Endothelial cell of umbilical vein (primary cell): ENCODE data around the gene ATP11B. TPM values are rescaled to one million over a fixed set of nuclear protein-coding genes. Genes with fewer than 3 reads are reported as not detected.

Experiments
- BruUV-seq: library from RNA; stranded (reverse); fragments of 400-500 nt; replicated peaks from 2 replicates; lab custom pipeline; 2021; lab: Mats Ljungman, UMichigan
- CTCF ChIA-PET: fragments of 300-600, 350-600 bp; sonication (Branson Sonifier 250); formaldehyde crosslinking; loops from one replicate; lab custom pipeline; 2021; ENCODE audit warnings: antibody characterized with exemption, inconsistent platforms; lab: Charles Lee
- POLR2A ChIA-PET: fragments of 300-600, 350-600 bp; sonication (Branson Sonifier 250); formaldehyde crosslinking; loops from one replicate; lab custom pipeline; 2021; ENCODE audit warnings: antibody characterized with exemption, inconsistent platforms; lab: Charles Lee
- DNase-seq: peaks from one replicate; pipeline ENCODE4 v3.0.0-alpha.2; 2011; ENCODE audit warnings: low read depth, low spot score
- FAIRE-seq: peaks from 2 replicates; lab custom pipeline; 2011; peaks lifted over from hg19 to GRCh38; lab: Jason Lieb, UNC
- H2AFZ ChIP-seq: 2 replicates; pipeline ENCODE4 v1.6.0; 2012; ENCODE audit warnings: low read depth, low read length, control low read depth, inconsistent platforms
- H3K27ac ChIP-seq: 2 replicates; pipeline ENCODE4 v1.5.1; 2011; ENCODE audit warnings: low read depth, mild to moderate bottlenecking, control low read depth, low read length, moderate library complexity; ENCODE audit not compliant: insufficient read depth
- H3K27me3 ChIP-seq, 2 experiments: 2 replicates each; pipeline versions ENCODE4 v1.6.0 to v1.6.1; 2011; ENCODE audit warnings: low read length in 2 of 2, mixed read lengths in 1 of 2; ENCODE audit not compliant: control insufficient read depth in 2 of 2, insufficient read depth in 2 of 2
- H3K36me3 ChIP-seq, 2 experiments: 2 replicates in 1 of 2; 3 replicates in 1 of 2; pipeline ENCODE4 v1.5.1; 2011; ENCODE audit warnings: low read length in 2 of 2, mild to moderate bottlenecking in 1 of 2, moderate library complexity in 1 of 2; ENCODE audit not compliant: control insufficient read depth in 2 of 2, insufficient read depth in 2 of 2; ENCODE audit errors: extremely low read depth in 1 of 2
- H3K4me1 ChIP-seq: 3 replicates; pipeline ENCODE4 v1.5.1; 2011; ENCODE audit warnings: mild to moderate bottlenecking, low read length; ENCODE audit not compliant: control insufficient read depth, insufficient read depth; ENCODE audit errors: extremely low read depth
- H3K4me2 ChIP-seq: 2 replicates; pipeline ENCODE4 v1.6.1; 2011; ENCODE audit warnings: low read length, control low read depth, mixed read lengths; ENCODE audit not compliant: insufficient read depth
- H3K4me3 ChIP-seq, 3 experiments: fragments of 200-600 bp in 1 of 3; sonication (generic), shearing (Covaris generic) in 1 of 3; replicated peaks in 1 of 3; 2 replicates each; pipeline ENCODE4 v1.5.1; 2011 to 2016; ENCODE audit warnings: control low read depth in 3 of 3, low read length in 3 of 3, mild to moderate bottlenecking in 2 of 3, inconsistent platforms in 1 of 3, low read depth in 1 of 3, moderate library complexity in 1 of 3; ENCODE audit not compliant: insufficient read depth in 1 of 3
- H3K79me2 ChIP-seq: 2 replicates; pipeline ENCODE4 v1.6.0; 2012; ENCODE audit warnings: low read length, inconsistent platforms; ENCODE audit not compliant: control insufficient read depth, insufficient read depth
- H3K9ac ChIP-seq: replicated peaks from 2 replicates; pipeline ENCODE3; 2011; ENCODE audit warnings: low read length, control low read depth; ENCODE audit not compliant: insufficient read depth; ENCODE audit errors: extremely low read depth
- H3K9me1 ChIP-seq: replicated peaks from 3 replicates; pipeline ENCODE4 v1.6.0; 2011; ENCODE audit warnings: mild to moderate bottlenecking, low read length; ENCODE audit not compliant: control insufficient read depth, insufficient read depth; ENCODE audit errors: extremely low read depth
- H3K9me3 ChIP-seq: replicated peaks from 2 replicates; pipeline ENCODE4 v1.5.1; 2012; ENCODE audit warnings: low read length, inconsistent platforms; ENCODE audit not compliant: control insufficient read depth, insufficient read depth
- H4K20me1 ChIP-seq: replicated peaks from 2 replicates; pipeline ENCODE3; 2011; ENCODE audit warnings: mild to moderate bottlenecking, low read length; ENCODE audit not compliant: control insufficient read depth, insufficient read depth; ENCODE audit errors: extremely low read depth
- EZH2 ChIP-seq: IDR thresholded peaks from 2 replicates; pipeline ENCODE4 v1.6.1; 2012; ENCODE audit warnings: borderline replicate concordance, low read depth, mild to moderate bottlenecking, moderate library complexity, low read length, inconsistent platforms; ENCODE audit not compliant: severe bottlenecking
- FOS ChIP-seq: IDR thresholded peaks from 2 replicates; pipeline ENCODE4 v1.6.1; 2011; ENCODE audit warnings: mild to moderate bottlenecking, low read length, moderate library complexity, borderline replicate concordance; ENCODE audit not compliant: insufficient read depth
- GATA2 ChIP-seq: IDR thresholded peaks from 2 replicates; pipeline ENCODE4 v1.7.0; 2011; ENCODE audit warnings: low read depth, mild to moderate bottlenecking, moderate library complexity, mixed read lengths, low read length; ENCODE audit not compliant: insufficient read length, insufficient read depth
- JUN ChIP-seq: IDR thresholded peaks from 2 replicates; pipeline ENCODE4 v1.6.1; 2011; ENCODE audit warnings: borderline replicate concordance, low read depth; ENCODE audit not compliant: insufficient read length, insufficient read depth
- MYC ChIP-seq: IDR thresholded peaks from one replicate; pipeline ENCODE4 v1.6.1; 2011; ENCODE audit warnings: mild to moderate bottlenecking, low read depth, low read length
- POLR2A ChIP-seq: IDR thresholded peaks from 2 replicates; pipeline ENCODE4 v1.6.1; 2012; ENCODE audit warnings: low read depth, mild to moderate bottlenecking, control low read depth, low read length
- POLR2AphosphoS5 ChIP-seq: IDR thresholded peaks from 2 replicates; pipeline ENCODE4 v1.6.1; 2012; ENCODE audit warnings: low read depth, mild to moderate bottlenecking, control low read depth, low read length, moderate library complexity; ENCODE audit not compliant: insufficient read depth
- dilution Hi-C: fragments of 300-500 bp; cut with MboI; formaldehyde crosslinking; loops from one replicate; pipeline ENCODE4 v1.15.0; 2019; ENCODE audit warnings: low sequenced_read_pairs; ENCODE audit not compliant: extremely low pct_ligation_motif_present
- intact Hi-C: fragments of 100-400 bp; cut with micrococcal nuclease; formaldehyde crosslinking; loops from one replicate; pipeline ENCODE4 v1.10.0; 2022
- polyA plus RNA-seq, 4 experiments: library from polyadenylated mRNA; depleted of rRNA in 3 of 4; stranded (reverse) in 3 of 4; unstranded in 1 of 4; fragments of >200 nt; gene quantifications; 2 replicates each; pipeline versions ENCODE4 v1.2.1 to v1.2.3, GENCODE V29; 2011 to 2012; ENCODE audit warnings: missing spikeins in 1 of 4
- total RNA-seq: library from RNA; stranded (reverse); gene quantifications from 2 replicates; pipeline ENCODE4 v1.2.3, GENCODE V29; 2021
- TF ChIP-seq, protein P1 (sequence below), 2 donors: IDR thresholded peaks; 1 replicate in 1 of 2; 2 replicates in 1 of 2; pipeline ENCODE4 v1.5.1; 2011; ENCODE audit warnings: low read length in 2 of 2, mild to moderate bottlenecking in 2 of 2, moderate library complexity in 2 of 2, control low read depth in 1 of 2, inconsistent platforms in 1 of 2, low read depth in 1 of 2; ENCODE audit not compliant: insufficient read depth in 1 of 2; ENCODE audit errors: extremely low read depth in 1 of 2
- TF ChIP-seq, protein P2 (sequence below): IDR thresholded peaks from 2 replicates; pipeline ENCODE4 v1.6.1; 2011; ENCODE audit not compliant: insufficient read depth, insufficient read length

The ATP11B gene
- total and polyA plus RNA-seq, 2 donors (not counting 3 experiments of a cell fraction or from before 2014, with no cell fraction given): 10.1 to 49.3 TPM

DNA sequence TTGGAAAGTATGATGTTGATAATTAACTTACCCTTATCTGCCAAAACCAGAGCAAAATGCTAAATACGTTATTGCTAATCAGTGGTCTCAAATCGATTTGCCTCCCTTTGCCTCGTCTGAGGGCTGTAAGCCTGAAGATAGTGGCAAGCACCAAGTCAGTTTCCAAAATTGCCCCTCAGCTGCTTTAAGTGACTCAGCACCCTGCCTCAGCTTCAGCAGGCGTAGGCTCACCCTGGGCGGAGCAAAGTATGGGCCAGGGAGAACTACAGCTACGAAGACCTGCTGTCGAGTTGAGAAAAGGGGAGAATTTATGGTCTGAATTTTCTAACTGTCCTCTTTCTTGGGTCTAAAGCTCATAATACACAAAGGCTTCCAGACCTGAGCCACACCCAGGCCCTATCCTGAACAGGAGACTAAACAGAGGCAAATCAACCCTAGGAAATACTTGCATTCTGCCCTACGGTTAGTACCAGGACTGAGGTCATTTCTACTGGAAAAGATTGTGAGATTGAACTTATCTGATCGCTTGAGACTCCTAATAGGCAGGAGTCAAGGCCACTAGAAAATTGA is 127.3 kb downstream of the ATP11B start:
- Histone ChIP-seq H3K27me3 (no peaks in the 10 kb centered on the region), H3K9me3 (no peaks in the 10 kb centered on the region), H3K4me3 (no peak overlapping the region), H3K4me2 (no peak overlapping the region), H3K9ac (no peak overlapping the region), H3K9me1 (no peaks in the 10 kb centered on the region), H3K27ac (no peak overlapping the region), H2AFZ (no peak overlapping the region), H4K20me1 (no peaks in the 10 kb centered on the region), H3K79me2 (no peaks in the 10 kb centered on the region), H3K36me3 (no peaks in the 10 kb centered on the region), H3K4me1 (no peaks in the 10 kb centered on the region)
- DNase-seq: no peak
- ChIA-PET CTCF (interaction anchor here (1.7 to 2.1 kb wide), 2 partner anchors 12 to 48 kb away, joined by 4 to 7 read pairs; no protein-coding TSS in a partner anchor), POLR2A (interaction anchor here (0.6 kb wide), 1 partner anchor 10 kb away, joined by 9 read pairs; no protein-coding TSS in a partner anchor)
- no TSS peak for BruUV-seq
- TF ChIP-seq, protein P1, sequence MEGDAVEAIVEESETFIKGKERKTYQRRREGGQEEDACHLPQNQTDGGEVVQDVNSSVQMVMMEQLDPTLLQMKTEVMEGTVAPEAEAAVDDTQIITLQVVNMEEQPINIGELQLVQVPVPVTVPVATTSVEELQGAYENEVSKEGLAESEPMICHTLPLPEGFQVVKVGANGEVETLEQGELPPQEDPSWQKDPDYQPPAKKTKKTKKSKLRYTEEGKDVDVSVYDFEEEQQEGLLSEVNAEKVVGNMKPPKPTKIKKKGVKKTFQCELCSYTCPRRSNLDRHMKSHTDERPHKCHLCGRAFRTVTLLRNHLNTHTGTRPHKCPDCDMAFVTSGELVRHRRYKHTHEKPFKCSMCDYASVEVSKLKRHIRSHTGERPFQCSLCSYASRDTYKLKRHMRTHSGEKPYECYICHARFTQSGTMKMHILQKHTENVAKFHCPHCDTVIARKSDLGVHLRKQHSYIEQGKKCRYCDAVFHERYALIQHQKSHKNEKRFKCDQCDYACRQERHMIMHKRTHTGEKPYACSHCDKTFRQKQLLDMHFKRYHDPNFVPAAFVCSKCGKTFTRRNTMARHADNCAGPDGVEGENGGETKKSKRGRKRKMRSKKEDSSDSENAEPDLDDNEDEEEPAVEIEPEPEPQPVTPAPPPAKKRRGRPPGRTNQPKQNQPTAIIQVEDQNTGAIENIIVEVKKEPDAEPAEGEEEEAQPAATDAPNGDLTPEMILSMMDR (IDR thresholded peaks at IDR 0.05; ENCODE audit: extremely low read depth in 1 of 2, insufficient read depth in 1 of 2, low read depth in 1 of 2, low read length in 2 of 2): no peak
- TF ChIP-seq GATA2: no peak
- no peak for TF ChIP-seq FOS
- no peak for TF ChIP-seq POLR2AphosphoS5
- TF ChIP-seq EZH2: no peak
- TF ChIP-seq MYC: no peak
- TF ChIP-seq JUN: no peak
- no peak for TF ChIP-seq POLR2A
- TF ChIP-seq, protein P2, sequence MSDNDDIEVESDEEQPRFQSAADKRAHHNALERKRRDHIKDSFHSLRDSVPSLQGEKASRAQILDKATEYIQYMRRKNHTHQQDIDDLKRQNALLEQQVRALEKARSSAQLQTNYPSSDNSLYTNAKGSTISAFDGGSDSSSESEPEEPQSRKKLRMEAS: no peak
- FAIRE-seq: no peak
- dilution Hi-C loops: no loop called here
- intact Hi-C loops: no loop called here
